ENCODE measurements around the gene SLC49A4.

Gene SLC49A4

GRCh38 chr3:122923611-122924010 lies 128.7 kb downstream of the SLC49A4 start:
- H3K4me3 ChIP-seq (ENCODE audit: low read depth, low read length), result no peak overlapping the region
- H3K27ac ChIP-seq (ENCODE audit: low read depth, low read length), result no peak overlapping the region
- peaks cover 59% of the 10 kb centered on the region for H3K27me3 ChIP-seq (ENCODE audit: control insufficient read depth, insufficient read depth, low read length)
- H3K9ac ChIP-seq (ENCODE audit: low read length), result no peak overlapping the region
- no peaks in the 10 kb centered on the region for H3K36me3 ChIP-seq (ENCODE audit: control insufficient read depth, insufficient read depth, low read length)
- H3K4me1 ChIP-seq (ENCODE audit: control insufficient read depth, insufficient read depth, low read length), result peaks cover 8% of the 10 kb centered on the region; the same call in 1 of the 2 replicates
- no peaks in the 10 kb centered on the region for H3K9me3 ChIP-seq (ENCODE audit: control insufficient read depth, insufficient read depth, low read depth, low read length)

DNA sequence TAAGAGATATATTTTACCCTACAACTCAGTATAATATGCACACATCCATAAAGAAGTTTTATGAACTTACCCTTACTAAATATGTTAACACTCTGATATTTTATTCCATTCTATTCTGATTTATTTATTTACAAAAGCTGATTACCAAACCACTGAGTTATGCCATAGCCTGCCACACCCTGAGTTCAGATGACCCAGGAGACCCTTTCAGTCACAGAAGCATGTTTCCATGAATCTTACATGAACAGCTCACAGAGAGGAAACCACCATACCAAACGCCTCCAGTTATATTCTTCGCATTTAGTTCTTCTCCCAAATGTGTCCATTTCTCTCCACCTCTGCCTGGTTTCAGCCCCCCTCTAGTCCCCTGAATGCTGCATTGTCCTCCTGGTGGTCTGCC lies 129.2 kb downstream of the SLC49A4 start:
- no peak overlapping the region for H3K27ac ChIP-seq (ENCODE audit: low read depth, low read length)
- H3K27me3 ChIP-seq (ENCODE audit: control insufficient read depth, insufficient read depth, low read length), result peaks cover 59% of the 10 kb centered on the region
- no peak overlapping the region for H3K9ac ChIP-seq (ENCODE audit: low read length)
- no peak overlapping the region for H3K4me3 ChIP-seq (ENCODE audit: low read depth, low read length)
- H3K36me3 ChIP-seq (ENCODE audit: control insufficient read depth, insufficient read depth, low read length), result no peaks in the 10 kb centered on the region
- H3K4me1 ChIP-seq (ENCODE audit: control insufficient read depth, insufficient read depth, low read length), result peaks cover 8% of the 10 kb centered on the region; the same call in 1 of the 2 replicates
- H3K9me3 ChIP-seq (ENCODE audit: control insufficient read depth, insufficient read depth, low read depth, low read length), result no peaks in the 10 kb centered on the region

DNA sequence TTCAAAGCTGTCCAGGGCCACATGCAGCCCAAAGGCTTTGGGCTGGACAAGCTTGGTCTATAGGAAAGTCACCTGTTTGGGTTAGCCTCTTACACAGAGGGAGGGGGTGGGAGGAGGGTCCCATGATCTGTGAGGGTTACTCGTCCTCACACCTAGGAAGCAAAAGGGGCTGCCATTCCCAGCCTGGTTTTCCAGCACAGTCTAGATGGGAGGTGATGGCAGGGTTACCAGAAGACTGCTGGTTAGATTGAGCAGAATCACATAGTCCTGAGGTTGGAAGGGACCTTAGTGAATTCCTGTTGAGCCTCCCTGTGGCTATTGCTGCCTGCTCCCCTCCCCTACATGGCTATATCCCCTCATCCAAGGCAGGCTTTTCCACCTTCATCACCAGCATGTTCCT lies 130.9 kb downstream of the SLC49A4 start:
- H3K4me1 ChIP-seq (ENCODE audit: control insufficient read depth, insufficient read depth, low read length), result peaks cover 8% of the 10 kb centered on the region; the same call in 1 of the 2 replicates
- H3K27me3 ChIP-seq (ENCODE audit: control insufficient read depth, insufficient read depth, low read length), result peaks cover 50% of the 10 kb centered on the region
- no peak overlapping the region for H3K9ac ChIP-seq (ENCODE audit: low read length)
- H3K27ac ChIP-seq (ENCODE audit: low read depth, low read length), result no peak overlapping the region
- H3K4me3 ChIP-seq (ENCODE audit: low read depth, low read length), result no peak overlapping the region
- H3K36me3 ChIP-seq (ENCODE audit: control insufficient read depth, insufficient read depth, low read length), result no peaks in the 10 kb centered on the region
- H3K9me3 ChIP-seq (ENCODE audit: control insufficient read depth, insufficient read depth, low read depth, low read length), result no peaks in the 10 kb centered on the region

- Histone ChIP-seq H3K36me3 (ENCODE audit: control insufficient read depth, insufficient read depth, low read length) (no peaks in the 10 kb centered on the region), H3K4me3 (ENCODE audit: low read depth, low read length) (no peak overlapping the region), H3K27ac (ENCODE audit: low read depth, low read length) (no peak overlapping the region), H3K9ac (ENCODE audit: low read length) (no peak overlapping the region), H3K27me3 (ENCODE audit: control insufficient read depth, insufficient read depth, low read length) (peaks cover 45% of the 10 kb centered on the region), H3K9me3 (ENCODE audit: control insufficient read depth, insufficient read depth, low read depth, low read length) (no peaks in the 10 kb centered on the region), H3K4me1 (ENCODE audit: control insufficient read depth, insufficient read depth, low read length) (peaks cover 8% of the 10 kb centered on the region; the same call in 1 of the 2 replicates)
Measured at GRCh38 chr3:122926322-122926721, 131.5 kb downstream of the SLC49A4 start.

GRCh38 chr3:122926811-122927210 lies 131.9 kb downstream of the SLC49A4 start:
- peaks cover 40% of the 10 kb centered on the region for H3K27me3 ChIP-seq (ENCODE audit: control insufficient read depth, insufficient read depth, low read length)

DNA sequence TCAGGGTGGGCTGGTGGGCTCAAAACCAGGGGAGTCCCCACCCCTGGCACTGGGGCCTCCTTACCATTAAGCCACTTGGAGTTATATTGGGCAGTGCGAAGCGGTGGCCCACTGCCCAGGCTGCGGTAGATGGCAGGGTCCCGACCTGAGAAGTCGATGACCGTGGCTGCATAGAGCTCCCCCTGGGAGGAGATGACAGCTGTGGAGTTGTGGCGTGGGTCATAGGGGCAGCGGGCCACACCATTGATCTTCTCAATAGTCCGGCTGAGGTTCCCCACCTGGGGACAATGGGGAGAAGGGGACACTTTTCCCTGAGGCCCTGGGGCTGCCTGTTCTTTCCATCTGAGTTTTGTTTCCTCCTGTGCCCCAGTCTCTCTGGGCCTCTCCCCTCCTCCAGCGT lies 132.9 kb downstream of the SLC49A4 start:
- H3K27me3 ChIP-seq (ENCODE audit: control insufficient read depth, insufficient read depth, low read length), result peaks cover 31% of the 10 kb centered on the region
- no peak overlapping the region for H3K4me3 ChIP-seq (ENCODE audit: low read depth, low read length)
- no peak overlapping the region for H3K9ac ChIP-seq (ENCODE audit: low read length)
- no peaks in the 10 kb centered on the region for H3K36me3 ChIP-seq (ENCODE audit: control insufficient read depth, insufficient read depth, low read length)
- H3K27ac ChIP-seq (ENCODE audit: low read depth, low read length), result no peak overlapping the region
- no peaks in the 10 kb centered on the region for H3K9me3 ChIP-seq (ENCODE audit: control insufficient read depth, insufficient read depth, low read depth, low read length)
- H3K4me1 ChIP-seq (ENCODE audit: control insufficient read depth, insufficient read depth, low read length), result no peaks in the 10 kb centered on the region

More at GRCh38 chr3:122926811-122927210, 131.9 kb downstream of the SLC49A4 start:
- Histone ChIP-seq H3K4me3 (ENCODE audit: low read depth, low read length) (no peak overlapping the region), H3K9me3 (ENCODE audit: control insufficient read depth, insufficient read depth, low read depth, low read length) (no peaks in the 10 kb centered on the region), H3K4me1 (ENCODE audit: control insufficient read depth, insufficient read depth, low read length) (peaks cover 5% of the 10 kb centered on the region; the same call in 1 of the 2 replicates), H3K27ac (ENCODE audit: low read depth, low read length) (no peak overlapping the region), H3K36me3 (ENCODE audit: control insufficient read depth, insufficient read depth, low read length) (no peaks in the 10 kb centered on the region), H3K9ac (ENCODE audit: low read length) (no peak overlapping the region)

GRCh38 chr3:122928396-122929187 lies 133.7 kb downstream of the SLC49A4 start:
- peaks cover 22% of the 10 kb centered on the region for H3K27me3 ChIP-seq (ENCODE audit: control insufficient read depth, insufficient read depth, low read length)
- no peaks in the 10 kb centered on the region for H3K36me3 ChIP-seq (ENCODE audit: control insufficient read depth, insufficient read depth, low read length)
- H3K9me3 ChIP-seq (ENCODE audit: control insufficient read depth, insufficient read depth, low read depth, low read length), result no peaks in the 10 kb centered on the region
- H3K4me1 ChIP-seq (ENCODE audit: control insufficient read depth, insufficient read depth, low read length), result no peaks in the 10 kb centered on the region
- H3K27ac ChIP-seq (ENCODE audit: low read depth, low read length), result no peak overlapping the region
- no peak overlapping the region for H3K4me3 ChIP-seq (ENCODE audit: low read depth, low read length)
- H3K9ac ChIP-seq (ENCODE audit: low read length), result no peak overlapping the region

DNA sequence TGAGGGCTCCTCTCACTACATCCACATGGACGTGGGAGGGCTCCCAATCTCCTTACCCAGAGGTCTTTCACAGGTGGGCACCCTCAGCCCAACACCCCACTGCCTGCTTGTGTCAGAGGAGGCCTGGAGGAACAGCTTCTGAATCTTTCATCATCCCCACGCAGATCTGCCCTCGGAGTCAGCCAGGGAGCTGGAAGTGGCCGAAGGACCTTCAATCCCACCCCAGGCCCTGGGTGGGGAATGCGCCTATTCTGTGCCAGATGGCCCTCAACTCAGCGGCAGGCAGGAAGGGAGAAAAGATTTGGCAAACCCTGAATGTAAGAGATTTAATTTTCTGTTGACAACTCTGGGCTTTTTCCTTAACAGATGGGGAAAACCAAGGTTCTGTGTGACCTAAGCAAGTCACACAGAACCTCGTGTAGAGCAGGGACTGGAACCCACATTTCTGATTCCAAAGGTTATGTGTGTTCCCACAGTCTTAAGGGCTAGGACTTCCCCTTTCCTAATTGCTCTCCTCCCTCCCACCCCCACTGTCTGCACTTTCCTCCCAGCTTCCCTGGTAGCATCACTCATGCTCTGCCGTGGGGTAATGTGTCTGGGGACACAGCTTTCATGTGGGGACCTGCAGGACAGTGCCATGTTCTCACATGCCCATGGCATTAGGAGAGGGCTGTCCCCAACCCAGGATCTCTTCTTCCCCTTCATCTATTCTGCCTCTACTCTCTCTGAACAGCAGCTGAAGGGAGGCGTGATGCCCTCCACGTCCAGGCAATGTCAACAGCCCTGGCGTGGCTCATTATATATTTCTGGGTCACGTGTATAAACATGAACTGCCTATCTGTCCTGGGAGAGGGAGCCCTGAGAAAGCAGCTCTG lies 134.6 kb downstream of the SLC49A4 start:
- Histone ChIP-seq H3K9ac (ENCODE audit: low read length) (no peak overlapping the region), H3K9me3 (ENCODE audit: control insufficient read depth, insufficient read depth, low read depth, low read length) (no peaks in the 10 kb centered on the region), H3K27ac (ENCODE audit: low read depth, low read length) (no peak overlapping the region), H3K27me3 (ENCODE audit: control insufficient read depth, insufficient read depth, low read length) (peaks cover 14% of the 10 kb centered on the region), H3K4me3 (ENCODE audit: low read depth, low read length) (no peak overlapping the region), H3K36me3 (ENCODE audit: control insufficient read depth, insufficient read depth, low read length) (no peaks in the 10 kb centered on the region), H3K4me1 (ENCODE audit: control insufficient read depth, insufficient read depth, low read length) (no peaks in the 10 kb centered on the region)

DNA sequence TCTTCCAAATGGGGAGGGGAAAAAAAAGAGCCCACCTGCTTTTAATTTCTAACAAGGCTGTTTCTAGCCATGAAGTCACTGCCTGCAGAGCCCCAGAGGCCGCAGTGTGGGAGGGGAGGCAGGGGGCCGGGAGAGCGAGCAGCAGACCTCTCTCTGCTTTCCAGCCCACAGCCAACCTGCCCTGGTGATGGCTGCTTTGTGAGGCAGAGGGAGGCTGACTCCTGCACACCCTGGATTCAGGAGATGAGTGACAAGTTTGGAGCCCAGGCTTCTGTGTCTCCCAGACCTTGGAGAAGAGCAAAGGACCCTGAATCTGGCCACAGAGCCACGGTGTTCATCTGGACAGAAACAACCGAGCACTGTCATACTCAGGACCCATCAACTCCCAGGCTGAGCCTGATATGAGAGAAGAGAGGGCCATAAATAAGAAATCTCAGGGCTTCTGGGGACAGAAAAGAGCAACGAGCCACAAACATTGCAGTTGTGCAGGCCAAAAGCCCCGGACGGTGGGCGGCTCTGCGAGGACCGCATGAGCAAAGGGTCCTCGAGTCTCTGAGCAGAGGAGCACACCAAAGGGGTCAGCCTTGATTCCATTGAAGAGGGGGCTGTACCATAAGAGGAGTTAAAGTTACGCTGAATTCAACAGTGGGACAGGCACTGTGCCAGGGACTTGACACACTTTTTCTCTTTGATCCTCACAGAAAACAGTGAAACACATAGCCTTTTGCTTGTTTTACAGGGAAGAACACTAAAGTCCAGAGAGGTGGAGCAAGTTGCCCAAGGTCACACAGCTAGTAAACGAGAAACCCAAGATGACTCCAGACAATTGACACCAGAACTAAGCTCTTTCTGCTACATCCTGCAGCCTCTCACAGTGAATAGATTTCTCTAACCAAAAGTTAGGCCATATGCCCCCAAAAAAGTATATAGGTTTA lies 135.5 kb downstream of the SLC49A4 start:
- peaks cover 6% of the 10 kb centered on the region; the same call in 1 of the 2 replicates for H3K27me3 ChIP-seq (ENCODE audit: control insufficient read depth, insufficient read depth, low read length)
- H3K4me3 ChIP-seq (ENCODE audit: low read depth, low read length), result no peak overlapping the region
- H3K36me3 ChIP-seq (ENCODE audit: control insufficient read depth, insufficient read depth, low read length), result no peaks in the 10 kb centered on the region
- no peaks in the 10 kb centered on the region for H3K9me3 ChIP-seq (ENCODE audit: control insufficient read depth, insufficient read depth, low read depth, low read length)
- H3K27ac ChIP-seq (ENCODE audit: low read depth, low read length), result no peak overlapping the region
- H3K9ac ChIP-seq (ENCODE audit: low read length), result no peak overlapping the region
- H3K4me1 ChIP-seq (ENCODE audit: control insufficient read depth, insufficient read depth, low read length), result no peaks in the 10 kb centered on the region

All from HUES6 (cell line).